NCI-H510A (cell line): ENCODE data around the gene TTC29.

Experiments
- DNase-seq: peaks from one replicate; lab custom pipeline; 2025; lab: John Stamatoyannopoulos, UW

TTC29 gene

GRCh38 chr4:146945556-146946374 is at the start of gene TTC29:
TTC29 (minus strand) TSS chr4:146945864; CDS start chr4:146939895, 5,969 bp downstream.
- DNase-seq = peak; percentile 84

- no peak for DNase-seq
Observed at GRCh38 chr4:146981651-146982050, 36.0 kb upstream of the TTC29 start.

GRCh38 chr4:146978641-146979040 is 33.0 kb upstream of the TTC29 start:
- no peak for DNase-seq

GRCh38 chr4:146976145-146976544 is 30.5 kb upstream of the TTC29 start:
- DNase-seq = no peak

GRCh38 chr4:146975527-146975926 is 29.9 kb upstream of the TTC29 start:
- DNase-seq = peak; percentile 24

- DNase-seq = peak; percentile 0
Observed at GRCh38 chr4:146975036-146975435, 29.4 kb upstream of the TTC29 start.

- no peak for DNase-seq
Observed at GRCh38 chr4:146972036-146972435, 26.4 kb upstream of the TTC29 start.

GRCh38 chr4:146969126-146969525 is 23.5 kb upstream of the TTC29 start:
- DNase-seq = no peak

GRCh38 chr4:146960634-146961033 is 15.0 kb upstream of the TTC29 start:
- no peak for DNase-seq

GRCh38 chr4:146959692-146960091 is 14.0 kb upstream of the TTC29 start:
- DNase-seq = no peak

GRCh38 chr4:146957237-146957636 is 11.6 kb upstream of the TTC29 start:
- no peak for DNase-seq

- DNase-seq = no peak
Observed at GRCh38 chr4:146952896-146953295, 7.2 kb upstream of the TTC29 start.

- no peak for DNase-seq
Observed at GRCh38 chr4:146949559-146949958, 3.9 kb upstream of the TTC29 start.

GRCh38 chr4:146943691-146944375 is 1.8 kb downstream of the TTC29 start:
- no peak for DNase-seq

- no peak for DNase-seq
Observed at GRCh38 chr4:146932116-146932515, 13.5 kb downstream of the TTC29 start.

GRCh38 chr4:146930673-146931072 is 15.0 kb downstream of the TTC29 start:
- DNase-seq = no peak

- DNase-seq = no peak
Observed at GRCh38 chr4:146927695-146928094, 18.0 kb downstream of the TTC29 start.

- no peak for DNase-seq
Observed at GRCh38 chr4:146916479-146917076, 29.1 kb downstream of the TTC29 start.

- no peak for DNase-seq
Observed at GRCh38 chr4:146915132-146915531, 30.5 kb downstream of the TTC29 start.

GRCh38 chr4:146900295-146900694 is 45.4 kb downstream of the TTC29 start:
- no peak for DNase-seq

GRCh38 chr4:146890301-146890700 is 55.4 kb downstream of the TTC29 start:
- DNase-seq = no peak

- DNase-seq = no peak
Observed at GRCh38 chr4:146883070-146883469, 62.6 kb downstream of the TTC29 start.

- DNase-seq = no peak
Observed at GRCh38 chr4:146857298-146857697, 88.4 kb downstream of the TTC29 start.
